ENCODE data around the gene PTPRT. TPM values are rescaled to one million over a fixed set of nuclear protein-coding genes. Genes with fewer than 3 reads are reported as not detected.

Gene PTPRT
- polyA plus RNA-seq, 1 experiment: not detected

GRCh38 chr20:42734660-42735368 is 454.9 kb downstream of the PTPRT start:
- no peak for DNase-seq (ENCODE audit: low read depth)
- Histone ChIP-seq H3K27me3 (ENCODE audit: control insufficient read depth, insufficient read depth, low read length) (no peaks in the 10 kb centered on the region), H3K36me3 (ENCODE audit: control insufficient read depth, insufficient read depth, low read length) (no peaks in the 10 kb centered on the region), H3K4me3 (ENCODE audit: low read depth, low read length) (no peak overlapping the region)
- TF ChIP-seq, protein P1, sequence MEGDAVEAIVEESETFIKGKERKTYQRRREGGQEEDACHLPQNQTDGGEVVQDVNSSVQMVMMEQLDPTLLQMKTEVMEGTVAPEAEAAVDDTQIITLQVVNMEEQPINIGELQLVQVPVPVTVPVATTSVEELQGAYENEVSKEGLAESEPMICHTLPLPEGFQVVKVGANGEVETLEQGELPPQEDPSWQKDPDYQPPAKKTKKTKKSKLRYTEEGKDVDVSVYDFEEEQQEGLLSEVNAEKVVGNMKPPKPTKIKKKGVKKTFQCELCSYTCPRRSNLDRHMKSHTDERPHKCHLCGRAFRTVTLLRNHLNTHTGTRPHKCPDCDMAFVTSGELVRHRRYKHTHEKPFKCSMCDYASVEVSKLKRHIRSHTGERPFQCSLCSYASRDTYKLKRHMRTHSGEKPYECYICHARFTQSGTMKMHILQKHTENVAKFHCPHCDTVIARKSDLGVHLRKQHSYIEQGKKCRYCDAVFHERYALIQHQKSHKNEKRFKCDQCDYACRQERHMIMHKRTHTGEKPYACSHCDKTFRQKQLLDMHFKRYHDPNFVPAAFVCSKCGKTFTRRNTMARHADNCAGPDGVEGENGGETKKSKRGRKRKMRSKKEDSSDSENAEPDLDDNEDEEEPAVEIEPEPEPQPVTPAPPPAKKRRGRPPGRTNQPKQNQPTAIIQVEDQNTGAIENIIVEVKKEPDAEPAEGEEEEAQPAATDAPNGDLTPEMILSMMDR (IDR thresholded peaks at IDR 0.05; ENCODE audit: insufficient read depth, low read depth, low read length): no peak
- ChIA-PET CTCF (interaction anchor here (1.1 kb wide), 1 partner anchor 11 kb away, joined by 3 read pairs; no protein-coding TSS in a partner anchor), POLR2A (no interaction called here)

- TF ChIP-seq, protein P1 (IDR thresholded peaks at IDR 0.05; ENCODE audit: insufficient read depth, low read depth, low read length): no peak
- POLR2A ChIA-PET: no interaction called here
- Histone ChIP-seq H3K27me3 (ENCODE audit: control insufficient read depth, insufficient read depth, low read length) (no peaks in the 10 kb centered on the region), H3K4me3 (ENCODE audit: low read depth, low read length) (no peak overlapping the region), H3K36me3 (ENCODE audit: control insufficient read depth, insufficient read depth, low read length) (no peaks in the 10 kb centered on the region)
- CTCF ChIA-PET: no interaction called here
- DNase-seq (ENCODE audit: low read depth): no peak
Measured at GRCh38 chr20:42721923-42722322, 467.8 kb downstream of the PTPRT start.

DNA sequence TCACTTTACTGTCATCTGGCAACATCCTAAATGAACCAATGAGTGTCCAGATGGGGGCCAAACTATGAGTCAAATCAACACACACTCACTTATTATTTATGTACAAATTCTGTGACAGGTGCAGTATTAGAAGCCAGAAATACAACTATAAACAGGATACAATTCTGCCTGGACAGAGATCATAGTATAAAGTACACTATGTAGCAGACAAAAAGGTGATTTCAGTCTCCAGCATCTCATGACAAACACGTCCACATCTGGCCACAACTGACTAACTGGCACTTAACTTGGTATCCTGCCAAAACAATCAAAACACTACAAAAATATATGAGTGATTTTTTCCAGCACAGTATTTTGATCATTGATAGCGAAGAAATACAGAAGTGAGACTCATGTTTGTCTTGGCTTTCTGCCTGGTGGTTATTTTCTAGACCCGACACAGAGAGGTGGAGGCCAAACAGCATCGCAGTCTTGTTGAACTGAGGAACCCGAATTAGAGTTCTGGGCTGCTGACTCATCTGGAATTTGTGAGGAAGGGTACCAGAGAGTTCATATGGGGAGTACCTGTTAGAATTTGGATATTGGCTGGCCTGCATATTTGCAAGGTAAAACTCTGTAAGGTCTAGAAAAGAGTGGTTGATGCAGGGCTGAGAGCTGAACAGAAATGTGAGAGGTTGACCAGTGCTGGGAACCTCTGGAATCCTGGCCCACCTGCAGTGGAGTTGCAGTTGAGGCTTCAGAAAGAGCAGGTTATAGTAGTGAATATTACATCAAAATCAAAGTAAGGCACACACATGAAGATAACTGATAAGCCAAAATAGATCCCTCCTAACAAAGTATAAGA is 475.2 kb downstream of the PTPRT start:
- TF ChIP-seq, protein P1 (IDR thresholded peaks at IDR 0.05; ENCODE audit: insufficient read depth, low read depth, low read length): no peak
- ChIA-PET POLR2A (no interaction called here), CTCF (no interaction called here)
- H3K36me3 ChIP-seq (ENCODE audit: control insufficient read depth, insufficient read depth, low read length): no peaks in the 10 kb centered on the region
- H3K27me3 ChIP-seq (ENCODE audit: control insufficient read depth, insufficient read depth, low read length): no peaks in the 10 kb centered on the region
- H3K4me3 ChIP-seq (ENCODE audit: low read depth, low read length): no peak overlapping the region
- no peak for DNase-seq (ENCODE audit: low read depth)

DNA sequence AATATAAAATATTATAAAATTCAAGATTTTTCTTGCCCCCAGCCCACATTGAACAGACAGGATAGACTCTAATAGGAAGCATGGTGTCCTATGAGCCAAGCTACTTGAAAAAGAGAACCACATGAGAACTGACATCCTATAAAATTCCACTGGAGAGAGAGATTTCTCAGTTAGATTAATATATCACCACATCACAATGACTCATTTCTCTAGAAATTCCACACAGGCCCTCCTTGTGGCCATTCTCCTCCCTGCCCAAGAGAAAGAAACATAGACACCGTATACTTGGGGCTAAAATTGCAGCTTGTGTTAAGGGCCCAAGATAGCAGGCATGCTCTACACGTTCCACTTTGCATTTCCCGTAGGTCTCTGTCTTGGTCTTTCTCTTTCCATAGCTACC is 481.4 kb downstream of the PTPRT start:
- DNase-seq (ENCODE audit: low read depth): no peak
- H3K4me3 ChIP-seq (ENCODE audit: low read depth, low read length): no peak overlapping the region
- ChIA-PET CTCF (no interaction called here), POLR2A (no interaction called here)
- no peaks in the 10 kb centered on the region for H3K27me3 ChIP-seq (ENCODE audit: control insufficient read depth, insufficient read depth, low read length)
- no peaks in the 10 kb centered on the region for H3K36me3 ChIP-seq (ENCODE audit: control insufficient read depth, insufficient read depth, low read length)
- TF ChIP-seq, protein P1 (IDR thresholded peaks at IDR 0.05; ENCODE audit: insufficient read depth, low read depth, low read length): no peak

- ChIA-PET CTCF (no interaction called here), POLR2A (no interaction called here)
- TF ChIP-seq, protein P1 (IDR thresholded peaks at IDR 0.05; ENCODE audit: insufficient read depth, low read depth, low read length): no peak
- H3K36me3 ChIP-seq (ENCODE audit: control insufficient read depth, insufficient read depth, low read length): no peaks in the 10 kb centered on the region
- no peak overlapping the region for H3K4me3 ChIP-seq (ENCODE audit: low read depth, low read length)
- no peak for DNase-seq (ENCODE audit: low read depth)
- H3K27me3 ChIP-seq (ENCODE audit: control insufficient read depth, insufficient read depth, low read length): no peaks in the 10 kb centered on the region
Measured at GRCh38 chr20:42706759-42707158, 482.9 kb downstream of the PTPRT start.

Measured in BJ (cell line).